NCI-H146 (cell line): ENCODE measurements around the gene CHID1.

Experiments used
- DNase-seq: peaks from one replicate; lab custom pipeline; 2025; lab: John Stamatoyannopoulos, UW

The CHID1 gene

GRCh38 chr11:836274-836673 lies 74.3 kb downstream of the CHID1 start:
- DNase-seq, result no peak

GRCh38 chr11:834371-835316 lies 76.0 kb downstream of the CHID1 start:
- DNase-seq, result no peak

- DNase-seq, result no peak
Measured at GRCh38 chr11:833849-834311, 76.7 kb downstream of the CHID1 start.

- peak; percentile 40 for DNase-seq
Measured at GRCh38 chr11:833114-833791, 77.4 kb downstream of the CHID1 start.

GRCh38 chr11:832529-833113 lies 78.0 kb downstream of the CHID1 start, which contains the start of gene CD151:
TSS of gene CD151 (plus strand) at chr11:832952. CDS start at chr11:836070, 3,118 bp downstream.
- DNase-seq, result peak; percentile 58

- no peak for DNase-seq
Measured at GRCh38 chr11:831961-832528, 78.6 kb downstream of the CHID1 start.

- peak; percentile 46 for DNase-seq
Measured at GRCh38 chr11:831118-831864, 79.3 kb downstream of the CHID1 start.

- DNase-seq, result peak; percentile 86
Measured at GRCh38 chr11:830295-831117, 80.1 kb downstream of the CHID1 start.

GRCh38 chr11:829847-830294 lies 80.7 kb downstream of the CHID1 start:
- DNase-seq, result peak; percentile 48

GRCh38 chr11:829176-829846 lies 81.3 kb downstream of the CHID1 start:
- DNase-seq, result no peak

GRCh38 chr11:828506-829175 lies 82.0 kb downstream of the CHID1 start:
- no peak for DNase-seq

GRCh38 chr11:827897-828192 lies 82.8 kb downstream of the CHID1 start, which contains the start of gene CRACR2B:
TSS of gene CRACR2B (plus strand) at chr11:827919. CDS start at chr11:828608, 689 bp downstream.
- no peak for DNase-seq

- DNase-seq, result peak; percentile 60
Measured at GRCh38 chr11:827146-827896, 83.3 kb downstream of the CHID1 start.

- DNase-seq, result no peak
Measured at GRCh38 chr11:826836-827145, 83.8 kb downstream of the CHID1 start.

GRCh38 chr11:826227-826621 lies 84.4 kb downstream of the CHID1 start:
- DNase-seq, result no peak

- no peak for DNase-seq
Measured at GRCh38 chr11:825366-826226, 85.0 kb downstream of the CHID1 start.

- no peak for DNase-seq
Measured at GRCh38 chr11:824942-825341, 85.7 kb downstream of the CHID1 start.
